GM23338 (cell line): ENCODE measurements around the gene DYRK3.

Experiments
- CREB1 ChIP-seq: fragments of 250-450 bp; sonication (Bioruptor Pico); IDR thresholded peaks from 2 replicates; pipeline ENCODE4 v1.5.0; 2020; ENCODE audit warnings: low read depth, mild to moderate bottlenecking, moderate library complexity
- EZH2 ChIP-seq: fragments of 200-600 bp; sonication (generic); IDR thresholded peaks from one replicate; pipeline ENCODE4 v1.8.0; 2017; ENCODE audit warnings: antibody characterized with exemption, mild to moderate bottlenecking, low read depth; ENCODE audit not compliant: unreplicated experiment
- EZH2phosphoT487 ChIP-seq: fragments of 200-600 bp; sonication (generic); IDR thresholded peaks from one replicate; pipeline ENCODE4 v1.8.1; 2018; ENCODE audit warnings: antibody characterized with exemption; ENCODE audit not compliant: unreplicated experiment
- JUNB ChIP-seq: IDR thresholded peaks from one replicate; pipeline ENCODE4 v1.6.1; 2016; ENCODE audit warnings: antibody characterized with exemption; ENCODE audit not compliant: unreplicated experiment
- NANOG ChIP-seq: IDR thresholded peaks from 2 replicates; pipeline ENCODE4 v1.6.1; 2016; ENCODE audit warnings: antibody characterized with exemption, borderline replicate concordance
- POLR2AphosphoS5 ChIP-seq: IDR thresholded peaks from 2 replicates; pipeline ENCODE4 v1.6.1; 2016; ENCODE audit warnings: antibody characterized with exemption, low read depth
- ZNF114 ChIP-seq: fragments of 250-450 bp; sonication (Bioruptor Pico); IDR thresholded peaks from 2 replicates; pipeline ENCODE4 v1.5.0; 2020; ENCODE audit warnings: mild to moderate bottlenecking, moderate library complexity
- ZNF331 ChIP-seq: fragments of 250-450 bp; sonication (Bioruptor Pico); IDR thresholded peaks from 2 replicates; pipeline ENCODE4 v1.5.0; 2020; ENCODE audit warnings: low read depth, mild to moderate bottlenecking, moderate library complexity
- TF ChIP-seq, protein P1 (sequence below), 2 experiments: fragments of 200-600 bp in 1 of 2; sonication (generic) in 1 of 2; conservative IDR thresholded peaks; 2 replicates each; pipeline versions ENCODE4 v1.5.1 to v1.6.1; 2016 to 2017; ENCODE audit warnings: antibody characterized with exemption in 2 of 2, low read depth in 2 of 2, mild to moderate bottlenecking in 2 of 2, moderate library complexity in 1 of 2
- TF ChIP-seq, protein P2 (sequence below): IDR thresholded peaks from one replicate; pipeline ENCODE4 v1.6.1; 2018; ENCODE audit warnings: antibody characterized with exemption; ENCODE audit not compliant: unreplicated experiment
- TF ChIP-seq, protein P3 (sequence below): IDR thresholded peaks from 2 replicates; pipeline ENCODE4 v1.6.1; 2016; ENCODE audit warnings: antibody characterized with exemption

DNA sequence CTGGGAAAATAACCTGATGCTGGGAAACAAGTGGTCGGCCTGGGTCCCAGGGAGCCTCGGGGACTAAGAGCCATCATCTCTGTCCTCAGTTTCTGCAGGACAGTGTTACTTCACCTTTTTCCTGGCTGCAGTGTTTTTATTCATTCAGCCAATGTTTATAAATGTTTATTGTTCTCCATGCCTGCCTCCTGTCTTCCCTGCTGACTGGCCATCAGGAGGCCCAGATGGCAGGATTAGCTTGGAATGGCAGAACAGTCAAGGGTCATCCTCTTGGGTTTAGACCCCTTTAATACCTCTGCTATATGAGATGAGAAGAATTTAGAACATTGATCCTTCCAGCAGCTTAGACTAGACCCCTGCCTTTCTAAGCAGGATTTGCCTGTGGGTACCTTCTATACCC is 62.7 kb downstream of the DYRK3 start:
- TF ChIP-seq, protein P1, sequence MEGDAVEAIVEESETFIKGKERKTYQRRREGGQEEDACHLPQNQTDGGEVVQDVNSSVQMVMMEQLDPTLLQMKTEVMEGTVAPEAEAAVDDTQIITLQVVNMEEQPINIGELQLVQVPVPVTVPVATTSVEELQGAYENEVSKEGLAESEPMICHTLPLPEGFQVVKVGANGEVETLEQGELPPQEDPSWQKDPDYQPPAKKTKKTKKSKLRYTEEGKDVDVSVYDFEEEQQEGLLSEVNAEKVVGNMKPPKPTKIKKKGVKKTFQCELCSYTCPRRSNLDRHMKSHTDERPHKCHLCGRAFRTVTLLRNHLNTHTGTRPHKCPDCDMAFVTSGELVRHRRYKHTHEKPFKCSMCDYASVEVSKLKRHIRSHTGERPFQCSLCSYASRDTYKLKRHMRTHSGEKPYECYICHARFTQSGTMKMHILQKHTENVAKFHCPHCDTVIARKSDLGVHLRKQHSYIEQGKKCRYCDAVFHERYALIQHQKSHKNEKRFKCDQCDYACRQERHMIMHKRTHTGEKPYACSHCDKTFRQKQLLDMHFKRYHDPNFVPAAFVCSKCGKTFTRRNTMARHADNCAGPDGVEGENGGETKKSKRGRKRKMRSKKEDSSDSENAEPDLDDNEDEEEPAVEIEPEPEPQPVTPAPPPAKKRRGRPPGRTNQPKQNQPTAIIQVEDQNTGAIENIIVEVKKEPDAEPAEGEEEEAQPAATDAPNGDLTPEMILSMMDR (conservative IDR thresholded peaks at IDR 0.05; ENCODE audit: low read depth in 2 of 2), result no peak
- TF ChIP-seq EZH2phosphoT487 (no peak), POLR2AphosphoS5 (no peak), NANOG (no peak), EZH2 (no peak), CREB1 (CRISPR knock-in tag) (no peak), ZNF331 (CRISPR knock-in tag) (no peak), JUNB (no peak), ZNF114 (CRISPR knock-in tag) (no peak)
- TF ChIP-seq, protein P2, sequence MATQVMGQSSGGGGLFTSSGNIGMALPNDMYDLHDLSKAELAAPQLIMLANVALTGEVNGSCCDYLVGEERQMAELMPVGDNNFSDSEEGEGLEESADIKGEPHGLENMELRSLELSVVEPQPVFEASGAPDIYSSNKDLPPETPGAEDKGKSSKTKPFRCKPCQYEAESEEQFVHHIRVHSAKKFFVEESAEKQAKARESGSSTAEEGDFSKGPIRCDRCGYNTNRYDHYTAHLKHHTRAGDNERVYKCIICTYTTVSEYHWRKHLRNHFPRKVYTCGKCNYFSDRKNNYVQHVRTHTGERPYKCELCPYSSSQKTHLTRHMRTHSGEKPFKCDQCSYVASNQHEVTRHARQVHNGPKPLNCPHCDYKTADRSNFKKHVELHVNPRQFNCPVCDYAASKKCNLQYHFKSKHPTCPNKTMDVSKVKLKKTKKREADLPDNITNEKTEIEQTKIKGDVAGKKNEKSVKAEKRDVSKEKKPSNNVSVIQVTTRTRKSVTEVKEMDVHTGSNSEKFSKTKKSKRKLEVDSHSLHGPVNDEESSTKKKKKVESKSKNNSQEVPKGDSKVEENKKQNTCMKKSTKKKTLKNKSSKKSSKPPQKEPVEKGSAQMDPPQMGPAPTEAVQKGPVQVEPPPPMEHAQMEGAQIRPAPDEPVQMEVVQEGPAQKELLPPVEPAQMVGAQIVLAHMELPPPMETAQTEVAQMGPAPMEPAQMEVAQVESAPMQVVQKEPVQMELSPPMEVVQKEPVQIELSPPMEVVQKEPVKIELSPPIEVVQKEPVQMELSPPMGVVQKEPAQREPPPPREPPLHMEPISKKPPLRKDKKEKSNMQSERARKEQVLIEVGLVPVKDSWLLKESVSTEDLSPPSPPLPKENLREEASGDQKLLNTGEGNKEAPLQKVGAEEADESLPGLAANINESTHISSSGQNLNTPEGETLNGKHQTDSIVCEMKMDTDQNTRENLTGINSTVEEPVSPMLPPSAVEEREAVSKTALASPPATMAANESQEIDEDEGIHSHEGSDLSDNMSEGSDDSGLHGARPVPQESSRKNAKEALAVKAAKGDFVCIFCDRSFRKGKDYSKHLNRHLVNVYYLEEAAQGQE, result no peak
- TF ChIP-seq, protein P3, sequence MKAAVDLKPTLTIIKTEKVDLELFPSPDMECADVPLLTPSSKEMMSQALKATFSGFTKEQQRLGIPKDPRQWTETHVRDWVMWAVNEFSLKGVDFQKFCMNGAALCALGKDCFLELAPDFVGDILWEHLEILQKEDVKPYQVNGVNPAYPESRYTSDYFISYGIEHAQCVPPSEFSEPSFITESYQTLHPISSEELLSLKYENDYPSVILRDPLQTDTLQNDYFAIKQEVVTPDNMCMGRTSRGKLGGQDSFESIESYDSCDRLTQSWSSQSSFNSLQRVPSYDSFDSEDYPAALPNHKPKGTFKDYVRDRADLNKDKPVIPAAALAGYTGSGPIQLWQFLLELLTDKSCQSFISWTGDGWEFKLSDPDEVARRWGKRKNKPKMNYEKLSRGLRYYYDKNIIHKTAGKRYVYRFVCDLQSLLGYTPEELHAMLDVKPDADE, result no peak
